ENCODE measurements around the gene CD36.

DNA sequence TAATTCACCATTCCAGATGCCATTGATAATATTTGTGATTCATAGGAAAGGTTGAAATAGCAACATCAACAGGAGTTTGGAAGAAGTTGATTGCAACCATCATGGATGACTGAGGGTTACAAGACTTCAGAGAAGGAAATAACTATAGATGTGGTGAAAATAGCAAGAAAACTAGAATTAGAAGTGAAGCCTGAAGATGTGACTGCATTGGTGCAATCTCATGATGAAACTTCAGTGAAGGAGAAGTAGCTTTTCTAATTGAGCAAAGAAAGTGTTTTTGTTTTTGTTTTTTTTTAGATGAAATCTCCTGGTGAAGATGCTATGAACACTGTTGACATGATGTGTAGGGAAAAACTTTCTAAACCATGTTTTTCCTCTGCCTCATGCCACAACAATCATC, 18.7 kb upstream of the CD36 start:
- no peak for TF ChIP-seq EZH2 (IDR thresholded peaks at IDR 0.05; ENCODE audit: borderline replicate concordance, insufficient read depth, low read length, poor library complexity, severe bottlenecking)
- TF ChIP-seq, protein P1, sequence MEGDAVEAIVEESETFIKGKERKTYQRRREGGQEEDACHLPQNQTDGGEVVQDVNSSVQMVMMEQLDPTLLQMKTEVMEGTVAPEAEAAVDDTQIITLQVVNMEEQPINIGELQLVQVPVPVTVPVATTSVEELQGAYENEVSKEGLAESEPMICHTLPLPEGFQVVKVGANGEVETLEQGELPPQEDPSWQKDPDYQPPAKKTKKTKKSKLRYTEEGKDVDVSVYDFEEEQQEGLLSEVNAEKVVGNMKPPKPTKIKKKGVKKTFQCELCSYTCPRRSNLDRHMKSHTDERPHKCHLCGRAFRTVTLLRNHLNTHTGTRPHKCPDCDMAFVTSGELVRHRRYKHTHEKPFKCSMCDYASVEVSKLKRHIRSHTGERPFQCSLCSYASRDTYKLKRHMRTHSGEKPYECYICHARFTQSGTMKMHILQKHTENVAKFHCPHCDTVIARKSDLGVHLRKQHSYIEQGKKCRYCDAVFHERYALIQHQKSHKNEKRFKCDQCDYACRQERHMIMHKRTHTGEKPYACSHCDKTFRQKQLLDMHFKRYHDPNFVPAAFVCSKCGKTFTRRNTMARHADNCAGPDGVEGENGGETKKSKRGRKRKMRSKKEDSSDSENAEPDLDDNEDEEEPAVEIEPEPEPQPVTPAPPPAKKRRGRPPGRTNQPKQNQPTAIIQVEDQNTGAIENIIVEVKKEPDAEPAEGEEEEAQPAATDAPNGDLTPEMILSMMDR (IDR thresholded peaks at IDR 0.05; ENCODE audit: poor library complexity, severe bottlenecking): no peak
